Measurements from ENCODE around the gene NHLRC4. TPM values are rescaled to one million over a fixed set of nuclear protein-coding genes. Genes with fewer than 3 reads are reported as not detected.

NHLRC4 gene
- total and polyA plus RNA-seq, 2 of the 13 experiments (the other 11 are each of a cell fraction or from before 2014, with no cell fraction given): 0.40 to 0.59 TPM

DNA sequence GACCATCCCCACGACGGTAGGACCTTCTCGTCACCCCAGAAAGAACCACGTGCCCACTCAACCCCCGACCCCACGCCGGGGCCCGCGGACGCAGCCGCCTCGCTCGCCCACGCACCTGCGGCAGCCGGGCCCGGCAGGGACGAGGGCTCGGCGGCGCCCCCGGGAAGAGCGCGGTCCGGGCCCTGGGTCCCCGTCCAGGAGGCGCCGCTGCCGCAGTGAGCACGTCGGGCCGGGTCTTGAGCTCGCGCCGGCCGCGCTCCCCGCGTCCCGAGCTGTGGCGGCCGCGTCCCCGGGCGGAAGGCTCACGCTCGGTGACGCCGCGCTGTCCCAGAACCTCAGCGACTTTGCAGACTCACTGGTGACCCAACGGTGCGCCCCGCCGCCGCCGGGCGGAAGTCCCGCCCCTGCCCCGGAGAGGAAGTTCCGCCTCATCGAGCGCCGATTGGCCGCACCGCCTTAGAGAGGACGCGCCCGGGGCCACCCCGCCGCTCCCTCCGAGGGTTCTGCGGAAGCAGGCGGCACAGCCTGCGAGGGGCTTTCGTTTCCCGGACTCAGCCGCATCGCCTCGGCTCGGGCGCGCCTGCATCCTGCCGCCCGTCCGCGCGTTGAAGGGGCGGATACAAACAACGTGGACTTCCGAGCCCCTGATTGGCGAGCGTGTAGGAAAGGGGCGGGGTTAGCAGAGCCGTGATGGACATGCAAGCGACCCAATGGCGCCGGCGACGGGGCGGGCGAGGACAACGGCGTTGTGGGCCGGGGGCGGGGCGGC, 22.3 kb downstream of the NHLRC4 start (continued):
- TF ChIP-seq, protein P1, sequence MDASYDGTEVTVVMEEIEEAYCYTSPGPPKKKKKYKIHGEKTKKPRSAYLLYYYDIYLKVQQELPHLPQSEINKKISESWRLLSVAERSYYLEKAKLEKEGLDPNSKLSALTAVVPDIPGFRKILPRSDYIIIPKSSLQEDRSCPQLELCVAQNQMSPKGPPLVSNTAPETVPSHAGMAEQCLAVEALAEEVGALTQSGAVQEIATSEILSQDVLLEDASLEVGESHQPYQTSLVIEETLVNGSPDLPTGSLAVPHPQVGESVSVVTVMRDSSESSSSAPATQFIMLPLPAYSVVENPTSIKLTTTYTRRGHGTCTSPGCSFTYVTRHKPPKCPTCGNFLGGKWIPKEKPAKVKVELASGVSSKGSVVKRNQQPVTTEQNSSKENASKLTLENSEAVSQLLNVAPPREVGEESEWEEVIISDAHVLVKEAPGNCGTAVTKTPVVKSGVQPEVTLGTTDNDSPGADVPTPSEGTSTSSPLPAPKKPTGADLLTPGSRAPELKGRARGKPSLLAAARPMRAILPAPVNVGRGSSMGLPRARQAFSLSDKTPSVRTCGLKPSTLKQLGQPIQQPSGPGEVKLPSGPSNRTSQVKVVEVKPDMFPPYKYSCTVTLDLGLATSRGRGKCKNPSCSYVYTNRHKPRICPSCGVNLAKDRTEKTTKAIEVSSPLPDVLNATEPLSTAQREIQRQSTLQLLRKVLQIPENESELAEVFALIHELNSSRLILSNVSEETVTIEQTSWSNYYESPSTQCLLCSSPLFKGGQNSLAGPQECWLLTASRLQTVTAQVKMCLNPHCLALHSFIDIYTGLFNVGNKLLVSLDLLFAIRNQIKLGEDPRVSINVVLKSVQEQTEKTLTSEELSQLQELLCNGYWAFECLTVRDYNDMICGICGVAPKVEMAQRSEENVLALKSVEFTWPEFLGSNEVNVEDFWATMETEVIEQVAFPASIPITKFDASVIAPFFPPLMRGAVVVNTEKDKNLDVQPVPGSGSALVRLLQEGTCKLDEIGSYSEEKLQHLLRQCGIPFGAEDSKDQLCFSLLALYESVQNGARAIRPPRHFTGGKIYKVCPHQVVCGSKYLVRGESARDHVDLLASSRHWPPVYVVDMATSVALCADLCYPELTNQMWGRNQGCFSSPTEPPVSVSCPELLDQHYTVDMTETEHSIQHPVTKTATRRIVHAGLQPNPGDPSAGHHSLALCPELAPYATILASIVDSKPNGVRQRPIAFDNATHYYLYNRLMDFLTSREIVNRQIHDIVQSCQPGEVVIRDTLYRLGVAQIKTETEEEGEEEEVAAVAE (CRISPR knock-in tag; IDR thresholded peaks at IDR 0.05; ENCODE audit: borderline replicate concordance): no peak
- TF ChIP-seq, protein P2, sequence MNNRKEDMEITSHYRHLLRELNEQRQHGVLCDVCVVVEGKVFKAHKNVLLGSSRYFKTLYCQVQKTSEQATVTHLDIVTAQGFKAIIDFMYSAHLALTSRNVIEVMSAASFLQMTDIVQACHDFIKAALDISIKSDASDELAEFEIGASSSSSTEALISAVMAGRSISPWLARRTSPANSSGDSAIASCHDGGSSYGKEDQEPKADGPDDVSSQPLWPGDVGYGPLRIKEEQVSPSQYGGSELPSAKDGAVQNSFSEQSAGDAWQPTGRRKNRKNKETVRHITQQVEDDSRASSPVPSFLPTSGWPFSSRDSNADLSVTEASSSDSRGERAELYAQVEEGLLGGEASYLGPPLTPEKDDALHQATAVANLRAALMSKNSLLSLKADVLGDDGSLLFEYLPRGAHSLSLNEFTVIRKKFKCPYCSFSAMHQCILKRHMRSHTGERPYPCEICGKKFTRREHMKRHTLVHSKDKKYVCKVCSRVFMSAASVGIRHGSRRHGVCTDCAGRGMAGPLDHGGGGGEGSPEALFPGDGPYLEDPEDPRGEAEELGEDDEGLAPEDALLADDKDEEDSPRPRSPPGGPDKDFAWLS (CRISPR knock-in tag; IDR thresholded peaks at IDR 0.05; ENCODE audit: borderline replicate concordance): 0 out of 2 replicates have a peak, but pooled peaks have one; percentile 9
- TF ChIP-seq KDM3A (CRISPR knock-in tag; IDR thresholded peaks at IDR 0.05; ENCODE audit: low read depth): no peak
- 0 out of 2 replicates have a peak, but pooled peaks have one; percentile 35 for TF ChIP-seq HNRNPL (IDR thresholded peaks at IDR 0.05; ENCODE audit: low read depth, low read length)
- TF ChIP-seq DMAP1 (CRISPR knock-in tag; IDR thresholded peaks at IDR 0.05): 0 out of 2 replicates have a peak, but pooled peaks have one; percentile 48
- TF ChIP-seq ATF1 (CRISPR knock-in tag; IDR thresholded peaks at IDR 0.05): peak; percentile 77
- TF ChIP-seq YY1 (IDR thresholded peaks at IDR 0.05; ENCODE audit: insufficient read depth, insufficient replicate concordance, low read depth, low read length): peak; percentile 2
- peak; percentile 27; the same call in 1 of the 2 replicates for TF ChIP-seq MED1 (CRISPR knock-in tag; IDR thresholded peaks at IDR 0.05)
- TF ChIP-seq ASH2L (IDR thresholded peaks at IDR 0.05; ENCODE audit: insufficient read length, low read depth, low read length): peak; percentile 77
- TF ChIP-seq, protein P3, sequence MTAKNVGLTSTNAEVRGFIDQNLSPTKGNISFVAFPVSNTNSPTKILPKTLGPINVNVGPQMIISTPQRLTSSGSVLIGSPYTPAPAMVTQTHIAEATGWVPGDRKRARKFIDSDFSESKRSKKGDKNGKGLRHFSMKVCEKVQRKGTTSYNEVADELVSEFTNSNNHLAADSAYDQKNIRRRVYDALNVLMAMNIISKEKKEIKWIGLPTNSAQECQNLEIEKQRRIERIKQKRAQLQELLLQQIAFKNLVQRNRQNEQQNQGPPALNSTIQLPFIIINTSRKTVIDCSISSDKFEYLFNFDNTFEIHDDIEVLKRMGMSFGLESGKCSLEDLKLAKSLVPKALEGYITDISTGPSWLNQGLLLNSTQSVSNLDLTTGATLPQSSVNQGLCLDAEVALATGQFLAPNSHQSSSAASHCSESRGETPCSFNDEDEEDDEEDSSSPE (CRISPR knock-in tag; IDR thresholded peaks at IDR 0.05): peak; percentile 54; the same call in 1 of the 2 replicates
- TF ChIP-seq ATF7-NPFF (CRISPR knock-in tag; IDR thresholded peaks at IDR 0.05; ENCODE audit: low read depth): peak; percentile 63; the same call in 1 of the 2 replicates
- TF ChIP-seq, protein P4, sequence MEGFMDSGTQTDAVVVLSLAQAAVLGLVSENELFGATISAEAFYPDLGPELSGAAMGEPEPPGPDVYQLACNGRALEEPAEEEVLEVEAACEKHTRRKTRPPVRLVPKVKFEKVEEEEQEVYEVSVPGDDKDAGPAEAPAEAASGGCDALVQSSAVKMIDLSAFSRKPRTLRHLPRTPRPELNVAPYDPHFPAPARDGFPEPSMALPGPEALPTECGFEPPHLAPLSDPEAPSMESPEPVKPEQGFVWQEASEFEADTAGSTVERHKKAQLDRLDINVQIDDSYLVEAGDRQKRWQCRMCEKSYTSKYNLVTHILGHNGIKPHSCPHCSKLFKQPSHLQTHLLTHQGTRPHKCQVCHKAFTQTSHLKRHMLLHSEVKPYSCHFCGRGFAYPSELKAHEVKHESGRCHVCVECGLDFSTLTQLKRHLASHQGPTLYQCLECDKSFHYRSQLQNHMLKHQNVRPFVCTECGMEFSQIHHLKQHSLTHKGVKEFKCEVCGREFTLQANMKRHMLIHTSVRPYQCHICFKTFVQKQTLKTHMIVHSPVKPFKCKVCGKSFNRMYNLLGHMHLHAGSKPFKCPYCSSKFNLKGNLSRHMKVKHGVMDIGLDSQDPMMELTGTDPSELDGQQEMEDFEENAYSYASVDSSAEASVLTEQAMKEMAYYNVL (CRISPR knock-in tag; IDR thresholded peaks at IDR 0.05; ENCODE audit: borderline replicate concordance): peak; percentile 86; the same call in 1 of the 2 replicates
- peak; percentile 69; the same call in 1 of the 2 replicates for TF ChIP-seq DR1 (CRISPR knock-in tag; IDR thresholded peaks at IDR 0.05)
- TF ChIP-seq ZNF121 (CRISPR knock-in tag; IDR thresholded peaks at IDR 0.05): no peak
- peak; percentile 78 for TF ChIP-seq HIVEP1 (CRISPR knock-in tag; IDR thresholded peaks at IDR 0.05)
- peak; percentile 89 for TF ChIP-seq ZNF776 (CRISPR knock-in tag; IDR thresholded peaks at IDR 0.05)
- TF ChIP-seq SSRP1 (CRISPR knock-in tag; IDR thresholded peaks at IDR 0.05): no peak
- TF ChIP-seq, protein P5, sequence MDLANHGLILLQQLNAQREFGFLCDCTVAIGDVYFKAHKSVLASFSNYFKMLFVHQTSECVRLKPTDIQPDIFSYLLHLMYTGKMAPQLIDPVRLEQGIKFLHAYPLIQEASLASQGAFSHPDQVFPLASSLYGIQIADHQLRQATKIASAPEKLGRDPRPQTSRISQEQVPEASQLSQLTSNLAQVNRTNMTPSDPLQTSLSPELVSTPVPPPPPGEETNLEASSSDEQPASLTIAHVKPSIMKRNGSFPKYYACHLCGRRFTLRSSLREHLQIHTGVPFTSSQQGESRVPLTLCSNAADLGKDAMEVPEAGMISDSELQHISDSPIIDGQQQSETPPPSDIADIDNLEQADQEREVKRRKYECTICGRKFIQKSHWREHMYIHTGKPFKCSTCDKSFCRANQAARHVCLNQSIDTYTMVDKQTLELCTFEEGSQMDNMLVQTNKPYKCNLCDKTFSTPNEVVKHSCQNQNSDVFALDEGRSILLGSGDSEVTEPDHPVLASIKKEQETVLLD (CRISPR knock-in tag; IDR thresholded peaks at IDR 0.05; ENCODE audit: low read depth): peak; percentile 55; the same call in 1 of the 2 replicates
